ENCODE results near the gene SHANK1.

Gene SHANK1

DNA sequence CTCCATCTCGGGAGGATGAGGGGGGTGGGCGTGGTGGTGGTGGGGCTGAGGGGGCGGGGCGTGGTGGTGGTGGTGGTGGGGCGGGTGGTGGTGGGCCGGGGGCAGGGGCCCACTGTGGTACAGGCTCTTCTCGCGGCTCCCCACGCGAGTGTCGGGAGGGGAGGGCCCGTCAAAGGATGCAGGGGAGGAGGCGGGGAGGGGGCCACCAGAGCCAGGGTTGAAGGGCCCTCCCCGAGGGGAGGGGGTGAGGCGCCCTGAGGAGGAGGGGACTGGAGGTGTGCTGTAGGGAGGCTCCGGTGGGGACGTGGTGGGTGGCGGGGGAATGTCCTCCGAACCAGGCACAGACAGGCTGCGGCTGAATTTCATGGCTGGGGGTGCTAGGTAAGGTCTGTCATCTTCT is 50.7 kb downstream of the SHANK1 start:
- DNase-seq, result no peak
- H3K9me3 ChIP-seq, result no peaks in the 10 kb centered on the region
- H3K4me3 ChIP-seq, result no peak overlapping the region
- intact Hi-C loops (cut with DNase I; ENCODE audit: low total_unique reads), result no loop called here
- H3K36me3 ChIP-seq, result no peaks in the 10 kb centered on the region
- H3K27ac ChIP-seq, result no peak overlapping the region
- peaks cover 0 to 27% (median 14%) of the 10 kb centered on the region in 4 donors for H3K4me1 ChIP-seq
- TF ChIP-seq, protein P1, sequence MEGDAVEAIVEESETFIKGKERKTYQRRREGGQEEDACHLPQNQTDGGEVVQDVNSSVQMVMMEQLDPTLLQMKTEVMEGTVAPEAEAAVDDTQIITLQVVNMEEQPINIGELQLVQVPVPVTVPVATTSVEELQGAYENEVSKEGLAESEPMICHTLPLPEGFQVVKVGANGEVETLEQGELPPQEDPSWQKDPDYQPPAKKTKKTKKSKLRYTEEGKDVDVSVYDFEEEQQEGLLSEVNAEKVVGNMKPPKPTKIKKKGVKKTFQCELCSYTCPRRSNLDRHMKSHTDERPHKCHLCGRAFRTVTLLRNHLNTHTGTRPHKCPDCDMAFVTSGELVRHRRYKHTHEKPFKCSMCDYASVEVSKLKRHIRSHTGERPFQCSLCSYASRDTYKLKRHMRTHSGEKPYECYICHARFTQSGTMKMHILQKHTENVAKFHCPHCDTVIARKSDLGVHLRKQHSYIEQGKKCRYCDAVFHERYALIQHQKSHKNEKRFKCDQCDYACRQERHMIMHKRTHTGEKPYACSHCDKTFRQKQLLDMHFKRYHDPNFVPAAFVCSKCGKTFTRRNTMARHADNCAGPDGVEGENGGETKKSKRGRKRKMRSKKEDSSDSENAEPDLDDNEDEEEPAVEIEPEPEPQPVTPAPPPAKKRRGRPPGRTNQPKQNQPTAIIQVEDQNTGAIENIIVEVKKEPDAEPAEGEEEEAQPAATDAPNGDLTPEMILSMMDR (IDR thresholded peaks at IDR 0.05), result no peak
- peaks cover 7 to 75% of the 10 kb centered on the region in 2 donors for H3K27me3 ChIP-seq

DNA sequence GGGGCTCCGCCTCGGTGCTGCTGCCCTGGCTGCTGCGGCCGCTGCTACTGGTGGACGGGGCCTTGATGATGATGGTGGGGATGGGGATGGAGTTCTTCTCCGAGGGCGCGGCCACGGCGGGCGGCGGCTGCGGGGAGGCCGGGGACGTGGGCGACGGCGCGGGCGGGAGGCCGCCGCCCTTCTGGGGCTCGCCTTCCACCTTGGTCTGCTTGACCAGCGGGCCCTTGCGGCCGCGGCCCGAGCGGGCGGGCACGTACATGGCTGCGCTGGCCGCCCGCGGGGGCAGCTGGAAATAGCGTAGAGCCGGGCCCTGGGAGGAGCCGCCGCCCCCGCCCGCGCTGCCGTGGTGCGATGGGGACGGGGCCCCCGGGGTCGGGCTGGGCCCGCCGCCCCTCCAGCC is 51.2 kb downstream of the SHANK1 start:
- Histone ChIP-seq H3K27me3 (peaks cover 7 to 73% of the 10 kb centered on the region in 2 donors), H3K4me3 (no peak overlapping the region), H3K4me1 (peaks cover 0 to 27% (median 14%) of the 10 kb centered on the region in 4 donors), H3K9me3 (no peaks in the 10 kb centered on the region), H3K36me3 (no peaks in the 10 kb centered on the region), H3K27ac (no peak overlapping the region)
- TF ChIP-seq, protein P1 (IDR thresholded peaks at IDR 0.05), result no peak
- intact Hi-C loops (cut with DNase I; ENCODE audit: low total_unique reads), result no loop called here
- DNase-seq, result no peak

DNA sequence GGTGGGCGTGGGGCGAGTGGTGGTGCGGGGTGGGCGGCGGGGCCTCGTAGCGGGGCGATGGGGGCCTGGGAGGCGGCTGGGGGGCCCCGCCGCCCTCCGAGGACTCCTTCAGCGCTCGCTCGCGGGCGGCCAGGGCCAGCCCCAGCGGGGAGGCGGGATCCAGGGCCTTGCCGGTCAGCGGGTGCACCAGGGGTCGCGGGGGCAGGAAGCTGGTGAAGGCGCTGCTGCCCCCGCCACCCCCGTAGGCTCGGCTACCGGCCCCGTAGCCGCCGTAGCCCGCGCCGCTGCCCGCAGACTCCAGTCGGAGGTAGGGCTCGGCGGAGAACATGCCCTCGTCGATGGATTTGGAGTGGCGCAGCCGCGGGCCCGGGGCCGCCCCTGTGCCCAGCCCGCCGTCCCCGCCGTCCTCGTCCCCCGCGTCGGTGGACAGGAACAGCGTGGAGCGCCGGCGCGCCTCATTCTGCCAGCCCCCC is 51.8 kb downstream of the SHANK1 start:
- no peak overlapping the region for H3K4me3 ChIP-seq
- peaks cover 0 to 27% (median 14%) of the 10 kb centered on the region in 4 donors for H3K4me1 ChIP-seq
- TF ChIP-seq, protein P1 (IDR thresholded peaks at IDR 0.05), result no peak
- H3K27ac ChIP-seq, result no peak overlapping the region
- H3K9me3 ChIP-seq, result no peaks in the 10 kb centered on the region
- DNase-seq, result no peak
- peaks cover 7 to 72% of the 10 kb centered on the region in 2 donors for H3K27me3 ChIP-seq
- intact Hi-C loops (cut with DNase I; ENCODE audit: low total_unique reads), result no loop called here
- H3K36me3 ChIP-seq, result no peaks in the 10 kb centered on the region

DNA sequence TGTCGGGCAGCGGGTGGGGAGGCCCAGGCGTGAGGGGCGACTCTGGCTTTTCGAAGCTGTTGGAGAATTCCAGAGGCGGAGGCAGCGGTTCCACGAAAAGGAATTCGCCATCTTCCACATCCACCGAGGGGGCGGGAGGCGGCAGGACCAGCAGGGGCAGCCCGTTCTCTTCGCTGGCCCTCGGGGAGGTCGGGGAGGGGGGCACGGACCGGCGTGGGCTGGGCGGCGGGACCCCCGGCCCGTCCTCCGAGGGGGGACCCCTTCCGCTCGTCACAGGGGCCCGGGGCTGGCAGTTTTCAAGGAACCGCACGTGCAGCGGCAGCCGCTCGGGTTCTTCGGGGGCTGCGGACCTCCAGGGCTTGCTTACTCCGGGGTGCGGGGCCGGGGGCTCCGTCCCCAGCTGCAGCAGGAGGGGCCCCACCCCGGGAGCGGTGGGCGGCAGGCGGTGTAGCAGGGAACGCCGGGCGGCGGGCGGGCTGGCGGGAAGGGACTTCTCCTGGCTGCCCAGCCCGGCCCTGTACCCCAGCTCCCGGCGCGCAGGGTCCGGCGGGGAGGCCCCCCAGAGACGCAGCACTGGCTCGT is 52.3 kb downstream of the SHANK1 start:
- intact Hi-C loops (cut with DNase I; ENCODE audit: low total_unique reads), result no loop called here
- Histone ChIP-seq H3K36me3 (no peaks in the 10 kb centered on the region), H3K4me1 (peaks cover 0 to 27% (median 14%) of the 10 kb centered on the region in 4 donors), H3K27ac (no peak overlapping the region), H3K9me3 (no peaks in the 10 kb centered on the region), H3K27me3 (peaks cover 7 to 72% of the 10 kb centered on the region in 2 donors), H3K4me3 (no peak overlapping the region)
- TF ChIP-seq, protein P1 (IDR thresholded peaks at IDR 0.05), result no peak
- no peak for DNase-seq

DNA sequence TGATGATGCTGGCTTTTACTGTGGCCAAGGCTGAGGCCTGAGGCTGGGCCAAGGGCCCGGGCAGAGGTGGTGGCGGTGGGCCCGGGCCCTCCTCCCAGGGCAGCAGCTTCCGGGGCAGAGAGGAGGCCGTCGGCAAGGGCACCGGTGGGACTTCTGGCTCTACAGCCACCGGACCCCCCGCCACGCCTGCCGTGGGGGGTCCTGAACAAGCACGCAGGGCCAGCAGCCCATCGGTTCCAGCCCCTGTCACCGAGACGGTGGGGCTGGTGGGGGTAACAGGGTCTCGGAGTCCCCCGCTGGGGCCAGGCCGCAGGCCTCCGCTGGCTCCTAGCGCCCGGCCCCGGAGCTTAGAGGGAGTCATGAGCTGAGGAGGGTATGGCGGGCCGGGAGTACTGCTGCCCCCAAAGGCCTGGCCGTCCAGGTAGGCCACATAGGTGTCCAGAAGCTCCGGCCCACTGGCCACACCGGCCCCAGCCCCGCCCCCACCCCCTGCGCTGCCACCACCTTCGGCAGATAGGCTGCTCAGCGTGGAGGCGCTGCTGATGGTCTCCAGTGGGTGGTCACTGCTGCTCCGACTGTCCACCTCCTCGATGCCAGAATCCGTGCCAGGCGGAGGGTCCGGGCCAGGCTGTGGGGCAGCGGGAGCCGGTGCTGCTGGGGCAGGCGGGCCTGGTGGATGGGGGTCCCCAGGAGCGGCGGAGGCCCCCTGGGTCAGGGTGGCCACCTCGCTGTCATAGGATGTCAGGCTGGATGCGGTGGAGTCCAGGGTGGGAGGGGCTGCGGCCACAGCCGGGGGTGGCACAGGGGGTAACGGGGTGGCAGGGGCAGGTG is 53.0 kb downstream of the SHANK1 start:
- Histone ChIP-seq H3K27ac (no peak overlapping the region), H3K36me3 (no peaks in the 10 kb centered on the region), H3K4me3 (no peak overlapping the region), H3K9me3 (no peaks in the 10 kb centered on the region), H3K27me3 (peaks cover 7 to 73% of the 10 kb centered on the region in 2 donors), H3K4me1 (peaks cover 0 to 27% (median 14%) of the 10 kb centered on the region in 4 donors)
- intact Hi-C loops (cut with DNase I; ENCODE audit: low total_unique reads), result no loop called here
- TF ChIP-seq, protein P1 (IDR thresholded peaks at IDR 0.05), result no peak
- DNase-seq, result no peak
